NB4 (cell line): ENCODE results near the gene HELZ.

ENCODE experiments used
- CTCF ChIP-seq: IDR thresholded peaks from one replicate; pipeline ENCODE4 v1.5.1; 2012; ENCODE audit warnings: low read depth, low read length
- POLR2A ChIP-seq: IDR thresholded peaks from 2 replicates; pipeline ENCODE4 v1.6.1; 2011; ENCODE audit warnings: mild to moderate bottlenecking; ENCODE audit not compliant: insufficient read length; ENCODE audit errors: extremely low read depth

GRCh38 chr17:67239597-67239996 is 5.4 kb downstream of the HELZ start:
- no peak for TF ChIP-seq CTCF
- TF ChIP-seq POLR2A, result no peak
